Type B pancreatic cell (in vitro differentiated cells): ENCODE results near the gene FBXO17. TPM values are rescaled to one million over a fixed set of nuclear protein-coding genes. Genes with fewer than 3 reads are reported as not detected.
"Not testable (repeated sequence)": the region's sequence is repeated elsewhere in the genome, so short reads cannot be mapped to it uniquely, and the experiment has no call there.

Experiments used
- DNase-seq: peaks from one replicate; pipeline ENCODE4 v3.0.0; 2021; ENCODE audit warnings: mixed read lengths; ENCODE audit not compliant: unreplicated experiment; ENCODE audit errors: extremely low spot score
- H3K27ac Mint-ChIP-seq: 2 replicates; pipeline ENCODE4 v1.8.0; 2021; ENCODE audit warnings: mild to moderate bottlenecking, mixed read lengths
- H3K27me3 Mint-ChIP-seq: 2 replicates; pipeline ENCODE4 v1.8.0; 2021; ENCODE audit warnings: mixed read lengths
- H3K36me3 Mint-ChIP-seq: 2 replicates; pipeline ENCODE4 v1.8.0; 2021; ENCODE audit warnings: mixed read lengths
- H3K4me1 Mint-ChIP-seq: one replicate; pipeline ENCODE4 v1.8.0; 2021; ENCODE audit warnings: mixed read lengths; ENCODE audit not compliant: unreplicated experiment
- H3K4me3 Mint-ChIP-seq: 2 replicates; pipeline ENCODE4 v1.8.0; 2021; ENCODE audit warnings: mild to moderate bottlenecking, mixed read lengths
- H3K9me3 Mint-ChIP-seq: 2 replicates; pipeline ENCODE4 v1.8.0; 2021; ENCODE audit warnings: mixed read lengths
- CTCF ChIP-seq: fragments of 200-600 bp; sonication (generic); conservative IDR thresholded peaks from 2 replicates; pipeline ENCODE4 v1.5.0; 2021; ENCODE audit warnings: antibody characterized with exemption, mild to moderate bottlenecking
- total RNA-seq: library from RNA; stranded (reverse); gene quantifications from 2 replicates; pipeline ENCODE4 v1.2.1, GENCODE V29; 2021; ENCODE audit warnings: low replicate concordance

The FBXO17 gene
- total RNA-seq, 1 donor from 2014 or later, result 26.0 TPM

GRCh38 chr19:38946229-38947010, 29.1 kb downstream of the FBXO17 start:
- DNase-seq, result no peak
- Mint-ChIP-seq H3K4me1 (peaks cover 9% of the 10 kb centered on the region), H3K4me3 (no peak overlapping the region), H3K27ac (no peak overlapping the region), H3K36me3 (peaks cover 9% of the 10 kb centered on the region), H3K9me3 (no peaks in the 10 kb centered on the region), H3K27me3 (no peaks in the 10 kb centered on the region)
- no peak for TF ChIP-seq CTCF

DNA sequence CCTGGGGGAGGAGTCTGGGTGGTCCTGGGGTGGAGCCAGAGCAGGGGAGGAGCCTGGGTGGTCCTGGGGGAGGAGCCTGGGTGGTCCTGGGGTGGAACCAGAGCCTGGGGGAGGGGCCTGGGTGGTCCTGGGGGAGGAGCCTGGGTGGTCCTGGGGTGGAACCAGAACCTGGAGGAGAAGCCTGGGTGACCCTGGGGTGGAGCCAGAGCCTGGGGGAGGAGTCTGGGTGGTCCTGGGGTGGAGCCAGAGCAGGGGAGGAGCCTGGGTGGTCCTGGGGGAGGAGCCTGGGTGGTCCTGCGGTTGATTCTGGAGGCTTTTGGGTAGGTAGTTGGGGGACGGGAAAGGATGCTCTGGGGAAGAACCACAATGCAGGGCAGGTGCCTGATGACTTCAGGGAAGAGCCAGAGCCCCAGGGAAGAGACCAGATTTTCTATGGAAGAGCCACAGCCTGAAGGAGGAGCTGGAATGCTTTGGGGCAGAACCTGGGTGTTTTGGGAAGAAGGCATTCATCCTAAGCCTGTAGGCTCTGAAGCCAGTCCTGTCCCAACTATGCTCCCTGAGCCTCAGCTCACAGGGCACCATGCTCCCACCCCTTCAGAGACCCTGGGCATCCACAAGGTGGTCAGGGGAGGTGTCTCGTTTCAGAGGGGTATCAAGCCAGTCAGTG, 29.8 kb downstream of the FBXO17 start:
- no peak for DNase-seq
- H3K4me1 Mint-ChIP-seq, result peaks cover 9% of the 10 kb centered on the region
- H3K36me3 Mint-ChIP-seq, result peaks cover 9% of the 10 kb centered on the region
- H3K4me3 Mint-ChIP-seq, result no peak overlapping the region
- no peak overlapping the region for H3K27ac Mint-ChIP-seq
- no peaks in the 10 kb centered on the region for H3K9me3 Mint-ChIP-seq
- no peaks in the 10 kb centered on the region for H3K27me3 Mint-ChIP-seq
- TF ChIP-seq CTCF, result no peak

DNA sequence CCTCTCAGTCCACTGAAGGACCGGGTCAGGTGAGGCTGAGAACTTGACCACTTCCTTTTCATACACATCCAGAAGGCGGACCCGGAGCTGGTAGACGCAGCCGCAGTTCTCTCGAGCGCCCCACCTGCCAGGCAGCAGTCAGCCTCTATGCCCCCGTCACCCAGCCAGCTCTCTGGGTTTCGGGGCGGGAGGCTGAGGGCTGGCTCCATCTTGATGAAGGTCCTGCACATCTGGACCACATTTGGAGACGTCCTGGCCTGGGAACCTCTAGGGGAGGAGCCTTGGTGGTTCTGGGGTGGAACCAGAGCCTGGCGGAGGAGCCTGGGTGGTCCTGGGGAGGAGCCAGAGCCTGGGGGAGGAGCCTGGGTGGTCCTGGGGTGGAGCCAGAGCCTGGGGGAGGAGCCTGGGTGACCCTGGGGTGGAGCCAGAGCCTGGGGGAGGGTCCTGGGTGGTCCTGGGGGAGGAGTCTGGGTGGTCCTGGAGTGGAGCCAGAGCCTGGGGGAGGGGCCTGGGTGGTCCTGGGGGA, 30.5 kb downstream of the FBXO17 start:
- Mint-ChIP-seq H3K27me3 (no peaks in the 10 kb centered on the region), H3K9me3 (no peaks in the 10 kb centered on the region), H3K36me3 (peaks cover 9% of the 10 kb centered on the region), H3K4me3 (no peak overlapping the region), H3K4me1 (peaks cover 12% of the 10 kb centered on the region), H3K27ac (peak overlapping the region; percentile 22)
- DNase-seq, result no peak
- no peak for TF ChIP-seq CTCF

GRCh38 chr19:38942471-38943181, 32.9 kb downstream of the FBXO17 start:
- H3K4me3 Mint-ChIP-seq, result no peak overlapping the region
- H3K4me1 Mint-ChIP-seq, result peaks cover 9% of the 10 kb centered on the region
- no peaks in the 10 kb centered on the region for H3K9me3 Mint-ChIP-seq
- TF ChIP-seq CTCF, result no peak
- DNase-seq, result no peak
- peaks cover 9% of the 10 kb centered on the region for H3K36me3 Mint-ChIP-seq
- H3K27me3 Mint-ChIP-seq, result no peaks in the 10 kb centered on the region
- H3K27ac Mint-ChIP-seq, result no peak overlapping the region

GRCh38 chr19:38941979-38942378, 33.6 kb downstream of the FBXO17 start:
- no peak for TF ChIP-seq CTCF
- no peak overlapping the region for H3K27ac Mint-ChIP-seq
- peaks cover 9% of the 10 kb centered on the region for H3K36me3 Mint-ChIP-seq
- no peak for DNase-seq
- H3K27me3 Mint-ChIP-seq, result no peaks in the 10 kb centered on the region
- no peak overlapping the region for H3K4me3 Mint-ChIP-seq
- H3K4me1 Mint-ChIP-seq, result peaks cover 9% of the 10 kb centered on the region
- H3K9me3 Mint-ChIP-seq, result no peaks in the 10 kb centered on the region

DNA sequence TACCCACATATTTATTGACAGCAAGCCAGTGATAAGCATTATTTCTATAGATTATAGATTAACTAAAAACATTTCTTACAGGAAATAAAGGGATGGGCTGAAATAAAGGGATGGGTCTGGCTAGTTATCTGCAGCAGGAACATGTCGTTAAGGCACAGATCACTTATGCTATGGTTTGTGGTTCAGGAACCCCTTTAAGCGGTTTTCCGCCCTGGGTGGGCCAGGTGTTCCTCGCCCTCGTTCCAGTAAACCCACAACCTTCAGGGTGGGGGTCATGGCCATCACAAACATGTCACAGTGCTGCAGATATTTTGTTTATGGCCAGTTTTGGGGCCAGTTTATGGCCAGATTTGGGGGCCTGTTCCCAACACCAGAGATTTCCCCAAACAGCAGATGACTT, 34.1 kb downstream of the FBXO17 start:
- H3K36me3 Mint-ChIP-seq, H3K9me3 Mint-ChIP-seq, H3K27me3 Mint-ChIP-seq, H3K4me1 Mint-ChIP-seq, H3K27ac Mint-ChIP-seq, H3K4me3 Mint-ChIP-seq, DNase-seq: not testable (repeated sequence)
